ENCODE data around the gene NPPB.

Gene NPPB

GRCh38 chr1:11881749-11882441 is 23.1 kb upstream of the NPPB start:
- in situ Hi-C loops (cut with HindIII; ENCODE audit: low sequenced_read_pairs) = no loop called here

GRCh38 chr1:11880911-11881748 is 22.4 kb upstream of the NPPB start:
- in situ Hi-C loops (cut with HindIII; ENCODE audit: low sequenced_read_pairs) = no loop called here

- in situ Hi-C loops (cut with HindIII; ENCODE audit: low sequenced_read_pairs) = no loop called here
These were observed 21.4 kb upstream of the NPPB start for GRCh38 chr1:11880181-11880575.

GRCh38 chr1:11879311-11880180 is 20.8 kb upstream of the NPPB start:
- in situ Hi-C loops (cut with HindIII; ENCODE audit: low sequenced_read_pairs) = no loop called here

GRCh38 chr1:11878891-11879190 is 20.1 kb upstream of the NPPB start:
- in situ Hi-C loops (cut with HindIII; ENCODE audit: low sequenced_read_pairs) = no loop called here

- in situ Hi-C loops (cut with HindIII; ENCODE audit: low sequenced_read_pairs) = no loop called here
These were observed 19.5 kb upstream of the NPPB start for GRCh38 chr1:11878081-11878890.

- in situ Hi-C loops (cut with HindIII; ENCODE audit: low sequenced_read_pairs) = no loop called here
These were observed 18.3 kb upstream of the NPPB start for GRCh38 chr1:11877074-11877473.

GRCh38 chr1:11875094-11875493 is 16.3 kb upstream of the NPPB start:
- in situ Hi-C loops (cut with HindIII; ENCODE audit: low sequenced_read_pairs) = no loop called here

- in situ Hi-C loops (cut with HindIII; ENCODE audit: low sequenced_read_pairs) = loop anchor here (25.0 kb wide), 1 partner anchor 163 kb away; no protein-coding TSS in a partner anchor
These were observed 15.9 kb upstream of the NPPB start for GRCh38 chr1:11874624-11875023.

- in situ Hi-C loops (cut with HindIII; ENCODE audit: low sequenced_read_pairs) = loop anchor here (25.0 kb wide), 1 partner anchor 163 kb away; no protein-coding TSS in a partner anchor
These were observed 15.5 kb upstream of the NPPB start for GRCh38 chr1:11874258-11874562.

- in situ Hi-C loops (cut with HindIII; ENCODE audit: low sequenced_read_pairs) = loop anchor here (25.0 kb wide), 1 partner anchor 164 kb away; no protein-coding TSS in a partner anchor
These were observed 14.9 kb upstream of the NPPB start for GRCh38 chr1:11873395-11874257.

GRCh38 chr1:11872545-11872944 is 13.8 kb upstream of the NPPB start:
- in situ Hi-C loops (cut with HindIII; ENCODE audit: low sequenced_read_pairs) = loop anchor here (25.0 kb wide), 1 partner anchor 165 kb away; no protein-coding TSS in a partner anchor

- in situ Hi-C loops (cut with HindIII; ENCODE audit: low sequenced_read_pairs) = loop anchor here (25.0 kb wide), 1 partner anchor 168 kb away; no protein-coding TSS in a partner anchor
These were observed 11.0 kb upstream of the NPPB start for GRCh38 chr1:11869650-11870207.

- in situ Hi-C loops (cut with HindIII; ENCODE audit: low sequenced_read_pairs) = loop anchor here (25.0 kb wide), 1 partner anchor 168 kb away; no protein-coding TSS in a partner anchor
These were observed 10.4 kb upstream of the NPPB start for GRCh38 chr1:11869104-11869503.

- in situ Hi-C loops (cut with HindIII; ENCODE audit: low sequenced_read_pairs) = loop anchor here (25.0 kb wide), 1 partner anchor 169 kb away; no protein-coding TSS in a partner anchor
These were observed 9.7 kb upstream of the NPPB start for GRCh38 chr1:11868331-11868980.

GRCh38 chr1:11862890-11863289 is 4.1 kb upstream of the NPPB start:
- in situ Hi-C loops (cut with HindIII; ENCODE audit: low sequenced_read_pairs) = loop anchor here (5.0 to 25.0 kb wide), 2 partner anchors 51 to 174 kb away; no protein-coding TSS in a partner anchor

GRCh38 chr1:11860587-11860986 is 1.8 kb upstream of the NPPB start:
- in situ Hi-C loops (cut with HindIII; ENCODE audit: low sequenced_read_pairs) = loop anchor here (5.0 to 25.0 kb wide), 2 partner anchors 48 to 177 kb away; no protein-coding TSS in a partner anchor

GRCh38 chr1:11860083-11860482 is 1.3 kb upstream of the NPPB start:
- in situ Hi-C loops (cut with HindIII; ENCODE audit: low sequenced_read_pairs) = loop anchor here (5.0 to 25.0 kb wide), 2 partner anchors 48 to 177 kb away; no protein-coding TSS in a partner anchor

Data from endothelial cell of hepatic sinusoid (primary cell).